ENCODE results near the gene FOXN1. TPM values are rescaled to one million over a fixed set of nuclear protein-coding genes. Genes with fewer than 3 reads are reported as not detected.
A peak's percentile ranks its signal among the peaks of the same experiment; 100 is the strongest.

FOXN1 gene
- total RNA-seq, 1 experiment from 2014 or later = 0.48 TPM

GRCh38 chr17:28508211-28508724 is 2.1 kb downstream of the FOXN1 start:
- Histone ChIP-seq H3K27me3 (replicated peaks; ENCODE audit: control insufficient read depth, insufficient read depth, low read length) (no peaks in the 10 kb centered on the region), H3K4me3 (ENCODE audit: low read depth, low read length) (no peak overlapping the region), H3K9me3 (no peaks in the 10 kb centered on the region), H3K36me3 (ENCODE audit: control insufficient read depth, insufficient read depth, low read length) (no peaks in the 10 kb centered on the region), H3K4me1 (no peaks in the 10 kb centered on the region)
- no peaks in the 10 kb centered on the region for H3K4me1 Mint-ChIP-seq (ENCODE audit: low read depth, unreplicated experiment)
- CTCF ChIA-PET = no interaction called here
- BruUV-seq (replicated peaks) = no TSS peak
- H3K36me3 Mint-ChIP-seq (ENCODE audit: insufficient read depth, unreplicated experiment) = no peaks in the 10 kb centered on the region
- H3K27ac Mint-ChIP-seq (ENCODE audit: unreplicated experiment) = peak overlapping the region; percentile 11
- H3K4me3 Mint-ChIP-seq (ENCODE audit: unreplicated experiment) = no peak overlapping the region
- no peaks in the 10 kb centered on the region for H3K27me3 Mint-ChIP-seq (ENCODE audit: insufficient read depth, unreplicated experiment)
- no peak for TF ChIP-seq CTCF (IDR thresholded peaks at IDR 0.05; ENCODE audit: insufficient read depth in 1 of 2, low read depth in 1 of 2, low read length in 1 of 2, severe bottlenecking in 1 of 2, unreplicated experiment in 1 of 2)
- no peaks in the 10 kb centered on the region for H3K9me3 Mint-ChIP-seq (ENCODE audit: unreplicated experiment)
- no peak for DNase-seq
- intact Hi-C loops (cut with micrococcal nuclease; ENCODE audit: unreplicated experiment) = no loop called here
- POLR2A ChIA-PET = no interaction called here

GRCh38 chr17:28509789-28510188 is 3.6 kb downstream of the FOXN1 start:
- H3K27me3 Mint-ChIP-seq (ENCODE audit: insufficient read depth, unreplicated experiment) = no peaks in the 10 kb centered on the region
- no peak overlapping the region for H3K27ac Mint-ChIP-seq (ENCODE audit: unreplicated experiment)
- H3K4me3 Mint-ChIP-seq (ENCODE audit: unreplicated experiment) = no peak overlapping the region
- no TSS peak for BruUV-seq (replicated peaks)
- no peaks in the 10 kb centered on the region for H3K9me3 Mint-ChIP-seq (ENCODE audit: unreplicated experiment)
- no peak for DNase-seq
- Histone ChIP-seq H3K27me3 (replicated peaks; ENCODE audit: control insufficient read depth, insufficient read depth, low read length) (no peaks in the 10 kb centered on the region), H3K9me3 (peaks cover under 1% of the 10 kb centered on the region; the same call in 1 of the 2 replicates), H3K4me3 (ENCODE audit: low read depth, low read length) (no peak overlapping the region), H3K36me3 (ENCODE audit: control insufficient read depth, insufficient read depth, low read length) (no peaks in the 10 kb centered on the region), H3K4me1 (no peaks in the 10 kb centered on the region)
- ChIA-PET POLR2A (no interaction called here), CTCF (no interaction called here)
- H3K4me1 Mint-ChIP-seq (ENCODE audit: low read depth, unreplicated experiment) = no peaks in the 10 kb centered on the region
- intact Hi-C loops (cut with micrococcal nuclease; ENCODE audit: unreplicated experiment) = no loop called here
- no peak for TF ChIP-seq CTCF (IDR thresholded peaks at IDR 0.05; ENCODE audit: insufficient read depth in 1 of 2, low read depth in 1 of 2, low read length in 1 of 2, severe bottlenecking in 1 of 2, unreplicated experiment in 1 of 2)
- H3K36me3 Mint-ChIP-seq (ENCODE audit: insufficient read depth, unreplicated experiment) = no peaks in the 10 kb centered on the region

- Histone ChIP-seq H3K9me3 (peaks cover 10% of the 10 kb centered on the region), H3K27me3 (replicated peaks; ENCODE audit: control insufficient read depth, insufficient read depth, low read length) (no peaks in the 10 kb centered on the region), H3K4me3 (ENCODE audit: low read depth, low read length) (no peak overlapping the region), H3K36me3 (ENCODE audit: control insufficient read depth, insufficient read depth, low read length) (no peaks in the 10 kb centered on the region), H3K4me1 (no peaks in the 10 kb centered on the region)
- ChIA-PET CTCF (interaction anchor here (0.5 to 1.1 kb wide), 2 partner anchors 13 to 311 kb away, joined by 3 to 4 read pairs; no protein-coding TSS in a partner anchor), POLR2A (no interaction called here)
- DNase-seq = no peak
- Mint-ChIP-seq H3K9me3 (ENCODE audit: unreplicated experiment) (no peaks in the 10 kb centered on the region), H3K4me1 (ENCODE audit: low read depth, unreplicated experiment) (no peaks in the 10 kb centered on the region), H3K36me3 (ENCODE audit: insufficient read depth, unreplicated experiment) (no peaks in the 10 kb centered on the region), H3K27me3 (ENCODE audit: insufficient read depth, unreplicated experiment) (no peaks in the 10 kb centered on the region), H3K4me3 (ENCODE audit: unreplicated experiment) (no peak overlapping the region), H3K27ac (ENCODE audit: unreplicated experiment) (no peak overlapping the region)
- TF ChIP-seq CTCF (IDR thresholded peaks at IDR 0.05; ENCODE audit: insufficient read depth in 1 of 2, low read depth in 1 of 2, low read length in 1 of 2, severe bottlenecking in 1 of 2, unreplicated experiment in 1 of 2) = no peak
- BruUV-seq (replicated peaks) = no TSS peak
- intact Hi-C loops (cut with micrococcal nuclease; ENCODE audit: unreplicated experiment) = no loop called here
Measured at GRCh38 chr17:28511858-28512461, 5.8 kb downstream of the FOXN1 start.
